HG03565 (cell line): ENCODE results near the gene ADNP.
A peak's percentile ranks its signal among the peaks of the same experiment; 100 is the strongest.
"Not testable (repeated sequence)": the region's sequence is repeated elsewhere in the genome, so short reads cannot be mapped to it uniquely, and the experiment has no call there.

Experiments
- ATAC-seq: cut with Tn5 transposase; IDR thresholded peaks from one replicate; pipeline ENCODE4 v1.9.1; 2021; ENCODE audit warnings: mild to moderate bottlenecking, moderate library complexity; ENCODE audit not compliant: unreplicated experiment

The ADNP gene

GRCh38 chr20:50931306-50932015 is at the start of gene ADNP:
ADNP (minus strand) TSS chr20:50931437; CDS start chr20:50903996, 27,441 bp downstream.
- peak; percentile 47 for ATAC-seq

- ATAC-seq: no peak
These were observed 48.9 kb upstream of the ADNP start for GRCh38 chr20:50980071-50980681.

GRCh38 chr20:50978533-50978932 is 47.3 kb upstream of the ADNP start:
- not testable (repeated sequence) for ATAC-seq

- no peak for ATAC-seq
These were observed 46.1 kb upstream of the ADNP start for GRCh38 chr20:50977066-50978021.

GRCh38 chr20:50975701-50976330 is 44.6 kb upstream of the ADNP start:
- ATAC-seq: no peak

- no peak for ATAC-seq
These were observed 38.7 kb upstream of the ADNP start for GRCh38 chr20:50969912-50970311.

- ATAC-seq: no peak
These were observed 38.2 kb upstream of the ADNP start for GRCh38 chr20:50969435-50969834.

GRCh38 chr20:50968289-50968688 is 37.1 kb upstream of the ADNP start:
- no peak for ATAC-seq

- ATAC-seq: no peak
These were observed 36.3 kb upstream of the ADNP start for GRCh38 chr20:50967586-50967985.

GRCh38 chr20:50959543-50960126 is 28.4 kb upstream of the ADNP start:
- ATAC-seq: no peak

- ATAC-seq: peak; percentile 76
These were observed 27.6 kb upstream of the ADNP start, which contains the start of gene MOCS3 for GRCh38 chr20:50958615-50959542. MOCS3 (plus strand) TSS chr20:50958818; CDS start chr20:50958843, 25 bp downstream.

- peak; percentile 55 for ATAC-seq
These were observed 26.8 kb upstream of the ADNP start, which contains the start of gene DPM1 for GRCh38 chr20:50957798-50958614. DPM1 (minus strand) TSS chr20:50958532; CDS start chr20:50958523, 9 bp downstream.

GRCh38 chr20:50957276-50957675 is 26.0 kb upstream of the ADNP start:
- ATAC-seq: no peak

GRCh38 chr20:50953821-50954220 is 22.6 kb upstream of the ADNP start:
- no peak for ATAC-seq

- ATAC-seq: no peak
These were observed 22.0 kb upstream of the ADNP start for GRCh38 chr20:50953196-50953595.

GRCh38 chr20:50948132-50948785 is 17.0 kb upstream of the ADNP start:
- no peak for ATAC-seq

- no peak for ATAC-seq
These were observed 11.8 kb upstream of the ADNP start for GRCh38 chr20:50943069-50943468.

- ATAC-seq: no peak
These were observed 2.4 kb upstream of the ADNP start for GRCh38 chr20:50933589-50933988.
